Parathyroid adenoma (tissue), 2 donors: ENCODE results near the gene PLA2G2D.

Experiments
- H2AFZ ChIP-seq: fragments of 300-600 bp; sonication (generic); one replicate; pipeline ENCODE4 v1.7.0; 2017; ENCODE audit warnings: antibody characterized with exemption, mild to moderate bottlenecking
- H3K27ac ChIP-seq: fragments of 300-600 bp; sonication (generic); one replicate; pipeline ENCODE4 v1.7.0; 2017
- H3K27me3 ChIP-seq: fragments of 300-600 bp; sonication (generic); one replicate; pipeline ENCODE4 v1.7.0; 2017; ENCODE audit warnings: low read length; ENCODE audit not compliant: control insufficient read depth, insufficient read depth
- H3K36me3 ChIP-seq: fragments of 300-600 bp; sonication (generic); one replicate; pipeline ENCODE4 v1.7.0; 2017; ENCODE audit warnings: low read length; ENCODE audit not compliant: control insufficient read depth, insufficient read depth
- H3K4me1 ChIP-seq: fragments of 300-600 bp; sonication (generic); one replicate; pipeline ENCODE4 v1.7.0; 2017; ENCODE audit warnings: control low read depth
- H3K4me2 ChIP-seq: fragments of 300-600 bp; sonication (generic); one replicate; pipeline ENCODE4 v1.7.0; 2017; ENCODE audit warnings: low read length
- H3K4me3 ChIP-seq: fragments of 300-600 bp; sonication (generic); one replicate; pipeline ENCODE4 v1.7.0; 2017; ENCODE audit warnings: low read depth, low read length
- H3K79me2 ChIP-seq: fragments of 300-600 bp; sonication (generic); one replicate; pipeline ENCODE4 v1.7.0; 2017; ENCODE audit warnings: control low read depth
- H3K9ac ChIP-seq: fragments of 300-600 bp; sonication (generic); one replicate; pipeline ENCODE4 v1.7.0; 2017; ENCODE audit warnings: mild to moderate bottlenecking
- H3K9me3 ChIP-seq: fragments of 300-600 bp; sonication (generic); one replicate; pipeline ENCODE4 v1.7.0; 2017; ENCODE audit warnings: low read length; ENCODE audit not compliant: control insufficient read depth
- TF ChIP-seq, protein P1 (sequence below): fragments of 300-600 bp; sonication (generic); IDR thresholded peaks from one replicate; pipeline ENCODE4 v1.7.0; 2017; ENCODE audit warnings: antibody characterized with exemption, mild to moderate bottlenecking
- donor health status: primary hyperparathyroidism.

Gene PLA2G2D

DNA sequence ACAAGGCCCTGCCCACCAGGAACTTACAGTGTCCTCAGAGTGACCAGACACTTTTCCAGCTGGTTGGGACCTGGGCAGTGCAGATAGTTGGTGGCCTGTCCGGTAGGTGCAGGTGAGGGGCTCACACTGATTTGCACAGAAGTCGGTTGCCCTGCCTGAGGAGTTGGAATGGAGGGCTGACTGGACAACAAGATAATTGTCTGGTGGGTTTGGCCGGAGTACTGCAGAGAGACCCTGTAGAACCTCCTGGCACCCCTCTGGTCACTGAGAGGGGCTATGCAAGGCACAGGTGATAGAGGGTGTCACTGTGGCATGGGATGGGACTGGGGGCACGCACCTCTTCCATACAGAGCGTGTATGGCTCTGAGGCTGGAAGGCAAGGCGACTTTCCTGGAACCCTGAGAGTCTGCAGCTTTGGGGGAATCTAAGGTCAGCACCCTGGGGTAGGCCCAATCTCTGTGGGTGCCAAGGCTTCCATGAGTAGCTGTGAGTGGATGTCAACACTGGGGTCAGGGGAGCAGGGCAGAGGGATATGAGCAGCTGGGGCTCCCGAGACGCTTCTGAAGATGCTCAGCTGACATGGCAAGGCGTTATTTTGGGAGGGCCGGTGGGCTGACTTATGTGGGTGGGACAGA is 7.6 kb upstream of the PLA2G2D start:
- no peak overlapping the region for H3K9ac ChIP-seq
- H3K79me2 ChIP-seq: no peaks in the 10 kb centered on the region
- no peaks in the 10 kb centered on the region for H3K27me3 ChIP-seq
- no peak overlapping the region for H2AFZ ChIP-seq
- no peak overlapping the region for H3K4me2 ChIP-seq
- no peak overlapping the region for H3K4me3 ChIP-seq
- TF ChIP-seq, protein P1, sequence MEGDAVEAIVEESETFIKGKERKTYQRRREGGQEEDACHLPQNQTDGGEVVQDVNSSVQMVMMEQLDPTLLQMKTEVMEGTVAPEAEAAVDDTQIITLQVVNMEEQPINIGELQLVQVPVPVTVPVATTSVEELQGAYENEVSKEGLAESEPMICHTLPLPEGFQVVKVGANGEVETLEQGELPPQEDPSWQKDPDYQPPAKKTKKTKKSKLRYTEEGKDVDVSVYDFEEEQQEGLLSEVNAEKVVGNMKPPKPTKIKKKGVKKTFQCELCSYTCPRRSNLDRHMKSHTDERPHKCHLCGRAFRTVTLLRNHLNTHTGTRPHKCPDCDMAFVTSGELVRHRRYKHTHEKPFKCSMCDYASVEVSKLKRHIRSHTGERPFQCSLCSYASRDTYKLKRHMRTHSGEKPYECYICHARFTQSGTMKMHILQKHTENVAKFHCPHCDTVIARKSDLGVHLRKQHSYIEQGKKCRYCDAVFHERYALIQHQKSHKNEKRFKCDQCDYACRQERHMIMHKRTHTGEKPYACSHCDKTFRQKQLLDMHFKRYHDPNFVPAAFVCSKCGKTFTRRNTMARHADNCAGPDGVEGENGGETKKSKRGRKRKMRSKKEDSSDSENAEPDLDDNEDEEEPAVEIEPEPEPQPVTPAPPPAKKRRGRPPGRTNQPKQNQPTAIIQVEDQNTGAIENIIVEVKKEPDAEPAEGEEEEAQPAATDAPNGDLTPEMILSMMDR: no peak
- H3K27ac ChIP-seq: no peak overlapping the region
- H3K9me3 ChIP-seq: no peaks in the 10 kb centered on the region
- H3K36me3 ChIP-seq: no peaks in the 10 kb centered on the region
- H3K4me1 ChIP-seq: no peaks in the 10 kb centered on the region

DNA sequence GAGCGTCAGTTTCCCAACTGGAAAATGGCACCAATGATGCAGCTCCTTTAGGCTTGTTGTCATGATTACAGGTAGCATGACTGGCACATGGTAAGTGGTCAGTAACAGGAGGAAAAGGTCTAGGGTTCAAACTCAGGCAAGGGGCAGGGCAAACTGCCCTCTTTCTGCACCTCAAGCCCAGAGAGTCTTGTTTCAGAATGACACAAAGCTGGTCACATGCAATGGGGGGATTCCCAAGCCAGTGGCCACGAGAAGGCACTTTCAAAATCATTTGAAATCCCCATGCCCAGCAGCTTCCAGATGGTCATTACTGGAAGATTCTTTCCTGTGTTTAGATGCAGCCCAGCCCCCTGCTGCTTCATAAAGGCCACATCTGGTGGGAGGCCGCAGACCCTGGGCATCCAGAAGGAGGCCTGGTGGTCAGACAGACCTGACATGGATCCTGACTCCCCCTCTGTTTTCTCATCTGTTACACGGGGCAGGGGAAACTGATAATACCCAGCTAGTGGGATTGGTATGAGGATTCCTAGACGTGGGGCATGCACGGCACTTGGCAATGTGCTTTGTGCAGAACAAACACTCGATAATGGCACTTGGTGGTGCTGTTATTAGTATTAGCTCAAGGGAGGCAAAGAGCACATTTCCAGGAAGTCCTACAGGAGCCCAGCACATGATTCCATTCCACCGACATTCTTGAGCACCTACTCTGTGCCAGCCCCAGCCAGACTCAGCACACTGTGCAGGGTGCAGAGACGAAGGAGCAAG is 6.9 kb upstream of the PLA2G2D start:
- Histone ChIP-seq H3K36me3 (no peaks in the 10 kb centered on the region), H3K4me2 (no peak overlapping the region), H3K9me3 (no peaks in the 10 kb centered on the region), H3K79me2 (no peaks in the 10 kb centered on the region), H3K4me3 (no peak overlapping the region), H3K4me1 (no peaks in the 10 kb centered on the region), H3K27ac (no peak overlapping the region), H3K9ac (no peak overlapping the region), H2AFZ (no peak overlapping the region), H3K27me3 (no peaks in the 10 kb centered on the region)
- TF ChIP-seq, protein P1: no peak

DNA sequence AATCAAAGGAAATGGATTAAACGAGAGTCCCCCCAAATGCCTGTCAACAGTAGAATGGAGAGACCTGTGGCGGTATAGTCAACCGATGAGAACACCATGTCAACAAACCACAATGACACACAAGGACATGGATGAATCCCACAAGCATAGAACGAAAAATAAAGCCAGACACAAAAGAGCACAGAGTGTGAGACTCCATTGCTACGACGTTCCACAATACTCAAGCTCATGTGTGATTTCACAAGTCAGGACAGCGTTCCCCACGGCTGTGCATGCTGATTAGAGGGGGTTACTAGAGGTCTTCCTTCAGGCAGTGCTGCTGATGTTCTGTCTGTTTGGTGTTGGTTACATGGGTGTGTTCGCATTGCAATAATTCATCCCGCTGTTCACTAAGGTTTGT is 5.8 kb upstream of the PLA2G2D start:
- Histone ChIP-seq H3K9ac (no peak overlapping the region), H3K9me3 (no peaks in the 10 kb centered on the region), H3K4me1 (no peaks in the 10 kb centered on the region), H3K36me3 (no peaks in the 10 kb centered on the region), H3K4me3 (no peak overlapping the region), H3K27ac (no peak overlapping the region), H3K27me3 (no peaks in the 10 kb centered on the region), H3K4me2 (no peak overlapping the region), H3K79me2 (no peaks in the 10 kb centered on the region), H2AFZ (no peak overlapping the region)
- TF ChIP-seq, protein P1: no peak

GRCh38 chr1:20124456-20125057 is 5.2 kb upstream of the PLA2G2D start:
- H3K36me3 ChIP-seq: no peaks in the 10 kb centered on the region
- TF ChIP-seq, protein P1: no peak
- H3K79me2 ChIP-seq: no peaks in the 10 kb centered on the region
- no peaks in the 10 kb centered on the region for H3K27me3 ChIP-seq
- no peaks in the 10 kb centered on the region for H3K4me1 ChIP-seq
- no peak overlapping the region for H2AFZ ChIP-seq
- H3K4me2 ChIP-seq: no peak overlapping the region
- H3K4me3 ChIP-seq: no peak overlapping the region
- no peaks in the 10 kb centered on the region for H3K9me3 ChIP-seq
- no peak overlapping the region for H3K27ac ChIP-seq
- no peak overlapping the region for H3K9ac ChIP-seq
